Measurements from ENCODE around the gene CCR7.
"Not testable (repeated sequence)": the region's sequence is repeated elsewhere in the genome, so short reads cannot be mapped to it uniquely, and the experiment has no call there.

The CCR7 gene

DNA sequence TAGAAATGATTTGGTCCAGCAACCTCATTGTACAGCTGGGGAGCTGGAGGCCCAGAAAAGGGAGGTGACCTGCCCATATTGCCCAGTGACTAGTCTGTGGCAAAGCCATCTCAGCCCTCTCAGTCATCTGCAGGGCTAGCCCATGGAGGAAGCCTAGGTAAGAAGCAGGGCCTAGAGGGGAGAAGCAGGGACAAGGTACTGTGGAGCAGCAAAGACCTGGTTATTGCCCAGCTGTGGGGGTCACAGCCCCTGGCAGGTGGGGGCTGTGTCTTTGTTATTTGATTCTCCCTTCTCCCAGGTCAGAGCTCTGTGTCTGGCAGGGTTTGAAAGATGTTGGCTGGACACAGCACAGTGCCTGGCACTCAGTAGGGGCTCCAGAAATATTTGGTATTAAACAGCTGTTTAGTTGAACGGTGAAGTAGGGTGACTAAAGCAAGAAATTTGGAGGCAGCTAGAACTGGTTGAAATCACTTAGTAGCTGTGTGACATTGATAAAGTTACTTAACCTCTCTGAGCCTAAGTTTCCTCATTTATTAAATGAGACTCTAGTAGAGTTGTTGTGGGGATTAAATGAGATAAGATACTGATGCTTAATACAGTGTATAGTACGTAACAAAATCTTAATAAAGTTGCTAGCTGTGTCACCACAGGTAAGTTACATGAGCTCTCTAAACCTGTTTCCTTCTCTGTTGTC, 17.3 kb downstream of the CCR7 start:
- H3K9me3 ChIP-seq (ENCODE audit: control insufficient read depth, low read length), result no peaks in the 10 kb centered on the region
- no peak overlapping the region for H3K4me2 ChIP-seq (ENCODE audit: low read length)
- H3K9ac ChIP-seq, result no peak overlapping the region
- no peak overlapping the region for H2AFZ ChIP-seq
- H3K4me1 ChIP-seq, result no peaks in the 10 kb centered on the region
- no peak overlapping the region for H3K4me3 ChIP-seq (ENCODE audit: low read depth, low read length)
- no peaks in the 10 kb centered on the region for H3K36me3 ChIP-seq (ENCODE audit: control insufficient read depth, insufficient read depth, low read length)
- H3K79me2 ChIP-seq, result no peaks in the 10 kb centered on the region
- TF ChIP-seq, protein P1, sequence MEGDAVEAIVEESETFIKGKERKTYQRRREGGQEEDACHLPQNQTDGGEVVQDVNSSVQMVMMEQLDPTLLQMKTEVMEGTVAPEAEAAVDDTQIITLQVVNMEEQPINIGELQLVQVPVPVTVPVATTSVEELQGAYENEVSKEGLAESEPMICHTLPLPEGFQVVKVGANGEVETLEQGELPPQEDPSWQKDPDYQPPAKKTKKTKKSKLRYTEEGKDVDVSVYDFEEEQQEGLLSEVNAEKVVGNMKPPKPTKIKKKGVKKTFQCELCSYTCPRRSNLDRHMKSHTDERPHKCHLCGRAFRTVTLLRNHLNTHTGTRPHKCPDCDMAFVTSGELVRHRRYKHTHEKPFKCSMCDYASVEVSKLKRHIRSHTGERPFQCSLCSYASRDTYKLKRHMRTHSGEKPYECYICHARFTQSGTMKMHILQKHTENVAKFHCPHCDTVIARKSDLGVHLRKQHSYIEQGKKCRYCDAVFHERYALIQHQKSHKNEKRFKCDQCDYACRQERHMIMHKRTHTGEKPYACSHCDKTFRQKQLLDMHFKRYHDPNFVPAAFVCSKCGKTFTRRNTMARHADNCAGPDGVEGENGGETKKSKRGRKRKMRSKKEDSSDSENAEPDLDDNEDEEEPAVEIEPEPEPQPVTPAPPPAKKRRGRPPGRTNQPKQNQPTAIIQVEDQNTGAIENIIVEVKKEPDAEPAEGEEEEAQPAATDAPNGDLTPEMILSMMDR (IDR thresholded peaks at IDR 0.05), result no peak
- no peaks in the 10 kb centered on the region for H3K27me3 ChIP-seq (ENCODE audit: control insufficient read depth, insufficient read depth, low read length)
- peak overlapping the region; percentile 57 for H3K27ac ChIP-seq

DNA sequence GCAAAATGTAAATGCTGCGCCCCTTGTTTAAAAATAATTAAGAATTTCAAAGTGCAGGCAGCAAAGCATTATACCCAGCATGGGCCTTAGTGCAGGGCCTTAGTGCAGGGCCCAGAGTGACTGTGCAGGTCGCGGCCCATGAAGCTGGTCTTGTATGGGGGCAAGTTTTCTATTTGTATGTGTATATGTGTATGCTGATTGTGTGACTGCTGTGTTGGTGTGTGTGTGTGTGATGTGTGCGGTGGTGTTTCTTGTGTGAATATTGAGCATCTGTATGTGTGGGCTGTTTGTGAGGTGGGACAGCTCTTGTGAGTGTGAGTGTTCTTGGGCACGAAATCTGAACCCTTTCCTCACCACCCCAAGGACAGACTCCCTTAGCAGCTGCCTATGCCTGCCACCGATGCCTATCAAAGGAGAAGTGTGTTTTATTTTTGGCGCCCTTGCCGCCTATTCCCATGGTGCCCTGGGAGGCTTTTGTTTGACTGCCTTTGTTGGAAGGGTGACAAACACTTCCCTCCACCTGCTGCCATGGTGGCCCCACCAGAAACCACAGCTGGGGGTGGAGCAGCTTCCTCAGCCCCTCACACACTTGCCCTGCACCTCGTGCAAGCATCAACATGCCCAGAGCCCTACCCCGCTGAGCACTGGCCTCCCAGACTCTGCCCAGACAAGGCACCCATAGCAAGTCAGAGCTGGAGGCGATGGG, 18.0 kb downstream of the CCR7 start:
- no peak overlapping the region for H2AFZ ChIP-seq
- H3K36me3 ChIP-seq (ENCODE audit: control insufficient read depth, insufficient read depth, low read length), result no peaks in the 10 kb centered on the region
- TF ChIP-seq, protein P1 (IDR thresholded peaks at IDR 0.05), result no peak
- no peak overlapping the region for H3K4me2 ChIP-seq (ENCODE audit: low read length)
- no peaks in the 10 kb centered on the region for H3K9me3 ChIP-seq (ENCODE audit: control insufficient read depth, low read length)
- no peak overlapping the region for H3K27ac ChIP-seq
- H3K9ac ChIP-seq, result no peak overlapping the region
- no peak overlapping the region for H3K4me3 ChIP-seq (ENCODE audit: low read depth, low read length)
- no peaks in the 10 kb centered on the region for H3K27me3 ChIP-seq (ENCODE audit: control insufficient read depth, insufficient read depth, low read length)
- H3K79me2 ChIP-seq, result no peaks in the 10 kb centered on the region
- no peaks in the 10 kb centered on the region for H3K4me1 ChIP-seq

DNA sequence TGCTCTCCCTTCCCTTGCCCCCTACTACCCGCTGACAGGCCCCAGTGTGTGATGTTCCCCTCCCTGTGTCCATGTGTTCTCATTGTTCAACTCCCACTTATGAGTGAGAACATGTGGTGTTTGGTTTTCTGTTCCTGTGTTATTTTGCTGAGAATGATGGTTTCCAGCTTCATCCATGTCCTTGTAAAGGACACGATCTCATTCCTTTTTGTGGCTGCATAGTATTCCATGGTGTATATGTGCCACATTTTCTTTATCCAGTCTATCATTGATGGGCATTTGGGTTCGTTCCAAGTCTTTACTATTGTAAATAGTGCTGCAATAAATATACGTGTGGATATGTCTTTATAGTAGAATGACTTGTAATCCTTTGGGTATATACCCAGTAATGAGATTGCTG, 18.8 kb downstream of the CCR7 start:
- not testable (repeated sequence) for H3K4me3 ChIP-seq (ENCODE audit: low read depth, low read length); H2AFZ ChIP-seq; H3K4me2 ChIP-seq (ENCODE audit: low read length); H3K79me2 ChIP-seq; H3K9me3 ChIP-seq (ENCODE audit: control insufficient read depth, low read length); H3K9ac ChIP-seq; H3K36me3 ChIP-seq (ENCODE audit: control insufficient read depth, insufficient read depth, low read length); H3K27me3 ChIP-seq (ENCODE audit: control insufficient read depth, insufficient read depth, low read length); H3K27ac ChIP-seq; H3K4me1 ChIP-seq

DNA sequence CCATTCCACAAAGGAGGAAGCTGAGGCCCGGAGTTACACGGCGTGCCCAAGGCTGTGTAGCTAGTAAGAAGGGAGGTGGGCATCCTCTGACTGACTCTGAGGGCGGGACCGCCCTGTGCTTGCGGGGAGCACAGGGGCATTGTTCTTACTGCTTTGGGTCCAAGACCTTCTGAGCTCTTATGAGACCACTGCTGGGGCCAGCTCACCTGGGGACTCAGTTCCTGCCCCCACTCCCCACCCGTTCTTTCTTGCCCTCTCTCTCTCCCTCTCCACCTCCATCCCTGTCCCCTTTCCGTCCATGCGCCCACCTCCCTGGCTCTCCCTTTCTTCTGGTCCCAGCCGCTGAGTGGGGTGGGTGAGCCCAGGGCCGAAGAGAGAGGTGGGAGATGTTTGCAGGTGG, 19.6 kb downstream of the CCR7 start:
- Histone ChIP-seq H3K4me1 (no peaks in the 10 kb centered on the region), H3K27ac (no peak overlapping the region)

More for the DNA sequence above, 19.6 kb downstream of the CCR7 start:
- Histone ChIP-seq H3K4me3 (ENCODE audit: low read depth, low read length) (no peak overlapping the region), H3K79me2 (no peaks in the 10 kb centered on the region), H3K36me3 (ENCODE audit: control insufficient read depth, insufficient read depth, low read length) (no peaks in the 10 kb centered on the region), H3K4me2 (ENCODE audit: low read length) (no peak overlapping the region), H3K27me3 (ENCODE audit: control insufficient read depth, insufficient read depth, low read length) (no peaks in the 10 kb centered on the region), H2AFZ (no peak overlapping the region), H3K9ac (no peak overlapping the region), H3K9me3 (ENCODE audit: control insufficient read depth, low read length) (no peaks in the 10 kb centered on the region)
- TF ChIP-seq, protein P1 (IDR thresholded peaks at IDR 0.05), result no peak

Measured in parathyroid adenoma (tissue), 2 donors.